ENCODE measurements around the gene WWC2.

- TF ChIP-seq CTCF (conservative IDR thresholded peaks at IDR 0.05) (no peak), ZFX (IDR thresholded peaks at IDR 0.05) (no peak)
Measured at GRCh38 chr4:183177001-183177400, 77.9 kb downstream of the WWC2 start.

Data from C4-2B (cell line).